Vagina (tissue), 2 donors: ENCODE data around the gene FOXP4. TPM values are rescaled to one million over a fixed set of nuclear protein-coding genes. Genes with fewer than 3 reads are reported as not detected.

ENCODE experiments used
- DNase-seq, 2 donors: peaks; one replicate each; pipeline ENCODE4 v3.0.0-alpha.2; 2017; ENCODE audit errors: extremely low spot score in 2 of 2
- H3K27ac ChIP-seq: fragments of 200-600 bp; sonication (generic); one replicate; pipeline ENCODE4 v1.5.1; 2019
- H3K27me3 ChIP-seq: fragments of 200-600 bp; sonication (generic); one replicate; pipeline ENCODE4 v1.5.1; 2019
- H3K36me3 ChIP-seq, 2 donors: fragments of 200-600 bp; sonication (generic); one replicate each; pipeline ENCODE4 v1.5.1; 2017 to 2019
- H3K4me1 ChIP-seq: fragments of 200-600 bp; sonication (generic); one replicate; pipeline ENCODE4 v1.5.1; 2019
- H3K4me3 ChIP-seq, 2 donors: fragments of 200-600 bp; sonication (generic); 1 replicate in 1 of 2; 2 replicates in 1 of 2; pipeline ENCODE4 v1.5.1; 2016 to 2019
- H3K9me3 ChIP-seq: fragments of 200-600 bp; sonication (generic); one replicate; pipeline ENCODE4 v1.5.1; 2019
- CTCF ChIP-seq, 3 experiments: fragments of 450-650 bp in 2 of 3; fragments of 200-600 bp in 1 of 3; sonication (generic) in 1 of 3; IDR thresholded peaks; one replicate each; pipeline ENCODE4 v1.5.1; 2017 to 2019; ENCODE audit warnings: antibody characterized with exemption in 3 of 3, mild to moderate bottlenecking in 2 of 3, moderate library complexity in 2 of 3
- POLR2A ChIP-seq, 2 donors: fragments of 450-650 bp; IDR thresholded peaks; one replicate each; pipeline ENCODE4 v1.6.1; 2017; ENCODE audit warnings: antibody characterized with exemption in 2 of 2, mild to moderate bottlenecking in 2 of 2, moderate library complexity in 2 of 2
- POLR2AphosphoS5 ChIP-seq, 2 donors: sonication (generic); formaldehyde crosslinking; IDR thresholded peaks; one replicate each; pipeline ENCODE4 v1.9.0; 2017; ENCODE audit warnings: antibody characterized with exemption in 2 of 2, mild to moderate bottlenecking in 2 of 2, low read depth in 1 of 2; ENCODE audit not compliant: insufficient read depth in 1 of 2
- intact Hi-C: fragments of 100-400 bp; cut with DNase I; formaldehyde crosslinking; loops from one replicate; pipeline ENCODE4 v1.15.1; 2023
- total RNA-seq: library from RNA; depleted of rRNA; stranded (reverse); fragments of >200 nt; gene quantifications from one replicate; pipeline ENCODE4 v1.2.3, GENCODE V29; 2016

Gene FOXP4
- total RNA-seq, 1 donor from 2014 or later: 7.4 TPM

GRCh38 chr6:41621367-41621766 lies 75.2 kb downstream of the FOXP4 start:
- Histone ChIP-seq H3K27me3 (no peaks in the 10 kb centered on the region), H3K36me3 (no peaks in the 10 kb centered on the region), H3K9me3 (no peaks in the 10 kb centered on the region), H3K27ac (no peak overlapping the region), H3K4me1 (peaks cover 19% of the 10 kb centered on the region), H3K4me3 (no peak overlapping the region)
- intact Hi-C loops: no loop called here
- DNase-seq: no peak
- TF ChIP-seq POLR2AphosphoS5 (IDR thresholded peaks at IDR 0.05; ENCODE audit: insufficient read depth in 1 of 2, low read depth in 1 of 2) (no peak), CTCF (IDR thresholded peaks at IDR 0.05) (no peak), POLR2A (IDR thresholded peaks at IDR 0.05) (no peak)

- Histone ChIP-seq H3K4me3 (no peak overlapping the region), H3K4me1 (peaks cover 19% of the 10 kb centered on the region), H3K36me3 (no peaks in the 10 kb centered on the region), H3K27me3 (no peaks in the 10 kb centered on the region), H3K27ac (no peak overlapping the region), H3K9me3 (no peaks in the 10 kb centered on the region)
- TF ChIP-seq CTCF (IDR thresholded peaks at IDR 0.05) (no peak), POLR2A (IDR thresholded peaks at IDR 0.05) (no peak), POLR2AphosphoS5 (IDR thresholded peaks at IDR 0.05; ENCODE audit: insufficient read depth in 1 of 2, low read depth in 1 of 2) (no peak)
- no peak for DNase-seq
- intact Hi-C loops: no loop called here
Measured at GRCh38 chr6:41621802-41622201, 75.6 kb downstream of the FOXP4 start.

- Histone ChIP-seq H3K27ac (no peak overlapping the region), H3K9me3 (no peaks in the 10 kb centered on the region), H3K27me3 (no peaks in the 10 kb centered on the region)
Measured at GRCh38 chr6:41622206-41622988, 76.2 kb downstream of the FOXP4 start.

GRCh38 chr6:41623330-41623729 lies 77.1 kb downstream of the FOXP4 start:
- intact Hi-C loops: no loop called here
- H3K4me1 ChIP-seq: peaks cover 19% of the 10 kb centered on the region

More at GRCh38 chr6:41622206-41622988, 76.2 kb downstream of the FOXP4 start:
- TF ChIP-seq POLR2A (IDR thresholded peaks at IDR 0.05): no peak
- TF ChIP-seq CTCF (IDR thresholded peaks at IDR 0.05): no peak
- TF ChIP-seq POLR2AphosphoS5 (IDR thresholded peaks at IDR 0.05; ENCODE audit: insufficient read depth in 1 of 2, low read depth in 1 of 2): no peak
- Histone ChIP-seq H3K4me3 (no peak overlapping the region), H3K4me1 (peaks cover 19% of the 10 kb centered on the region), H3K36me3 (no peaks in the 10 kb centered on the region)
- intact Hi-C loops: no loop called here
- DNase-seq: no peak

More at GRCh38 chr6:41623330-41623729, 77.1 kb downstream of the FOXP4 start:
- H3K4me3 ChIP-seq: no peak overlapping the region
- H3K9me3 ChIP-seq: no peaks in the 10 kb centered on the region
- DNase-seq: no peak
- TF ChIP-seq POLR2AphosphoS5 (IDR thresholded peaks at IDR 0.05; ENCODE audit: insufficient read depth in 1 of 2, low read depth in 1 of 2) (no peak), CTCF (IDR thresholded peaks at IDR 0.05) (no peak), POLR2A (IDR thresholded peaks at IDR 0.05) (no peak)
- H3K27me3 ChIP-seq: no peaks in the 10 kb centered on the region
- H3K36me3 ChIP-seq: no peaks in the 10 kb centered on the region
- H3K27ac ChIP-seq: no peak overlapping the region
